Endothelial cell of umbilical vein (primary cell): ENCODE results near the gene MIS18BP1. TPM values are rescaled to one million over a fixed set of nuclear protein-coding genes. Genes with fewer than 3 reads are reported as not detected.
"Not testable (repeated sequence)": the region's sequence is repeated elsewhere in the genome, so short reads cannot be mapped to it uniquely, and the experiment has no call there.

ENCODE experiments used
- BruUV-seq: library from RNA; stranded (reverse); fragments of 400-500 nt; replicated peaks from 2 replicates; lab custom pipeline; 2021; lab: Mats Ljungman, UMichigan
- CTCF ChIA-PET: fragments of 300-600, 350-600 bp; sonication (Branson Sonifier 250); formaldehyde crosslinking; loops from one replicate; lab custom pipeline; 2021; ENCODE audit warnings: antibody characterized with exemption, inconsistent platforms; lab: Charles Lee
- POLR2A ChIA-PET: fragments of 300-600, 350-600 bp; sonication (Branson Sonifier 250); formaldehyde crosslinking; loops from one replicate; lab custom pipeline; 2021; ENCODE audit warnings: antibody characterized with exemption, inconsistent platforms; lab: Charles Lee
- DNase-seq: peaks from one replicate; pipeline ENCODE4 v3.0.0-alpha.2; 2011; ENCODE audit warnings: low read depth, low spot score
- FAIRE-seq: peaks from 2 replicates; lab custom pipeline; 2011; peaks lifted over from hg19 to GRCh38; lab: Jason Lieb, UNC
- H2AFZ ChIP-seq: 2 replicates; pipeline ENCODE4 v1.6.0; 2012; ENCODE audit warnings: low read depth, low read length, control low read depth, inconsistent platforms
- H3K27ac ChIP-seq: 2 replicates; pipeline ENCODE4 v1.5.1; 2011; ENCODE audit warnings: low read depth, mild to moderate bottlenecking, control low read depth, low read length, moderate library complexity; ENCODE audit not compliant: insufficient read depth
- H3K27me3 ChIP-seq, 2 experiments: 2 replicates each; pipeline versions ENCODE4 v1.6.0 to v1.6.1; 2011; ENCODE audit warnings: low read length in 2 of 2, mixed read lengths in 1 of 2; ENCODE audit not compliant: control insufficient read depth in 2 of 2, insufficient read depth in 2 of 2
- H3K36me3 ChIP-seq, 2 experiments: 2 replicates in 1 of 2; 3 replicates in 1 of 2; pipeline ENCODE4 v1.5.1; 2011; ENCODE audit warnings: low read length in 2 of 2, mild to moderate bottlenecking in 1 of 2, moderate library complexity in 1 of 2; ENCODE audit not compliant: control insufficient read depth in 2 of 2, insufficient read depth in 2 of 2; ENCODE audit errors: extremely low read depth in 1 of 2
- H3K4me1 ChIP-seq: 3 replicates; pipeline ENCODE4 v1.5.1; 2011; ENCODE audit warnings: mild to moderate bottlenecking, low read length; ENCODE audit not compliant: control insufficient read depth, insufficient read depth; ENCODE audit errors: extremely low read depth
- H3K4me2 ChIP-seq: 2 replicates; pipeline ENCODE4 v1.6.1; 2011; ENCODE audit warnings: low read length, control low read depth, mixed read lengths; ENCODE audit not compliant: insufficient read depth
- H3K4me3 ChIP-seq, 3 experiments: fragments of 200-600 bp in 1 of 3; sonication (generic), shearing (Covaris generic) in 1 of 3; replicated peaks in 1 of 3; 2 replicates each; pipeline ENCODE4 v1.5.1; 2011 to 2016; ENCODE audit warnings: control low read depth in 3 of 3, low read length in 3 of 3, mild to moderate bottlenecking in 2 of 3, inconsistent platforms in 1 of 3, low read depth in 1 of 3, moderate library complexity in 1 of 3; ENCODE audit not compliant: insufficient read depth in 1 of 3
- H3K79me2 ChIP-seq: 2 replicates; pipeline ENCODE4 v1.6.0; 2012; ENCODE audit warnings: low read length, inconsistent platforms; ENCODE audit not compliant: control insufficient read depth, insufficient read depth
- H3K9ac ChIP-seq: replicated peaks from 2 replicates; pipeline ENCODE3; 2011; ENCODE audit warnings: low read length, control low read depth; ENCODE audit not compliant: insufficient read depth; ENCODE audit errors: extremely low read depth
- H3K9me1 ChIP-seq: replicated peaks from 3 replicates; pipeline ENCODE4 v1.6.0; 2011; ENCODE audit warnings: mild to moderate bottlenecking, low read length; ENCODE audit not compliant: control insufficient read depth, insufficient read depth; ENCODE audit errors: extremely low read depth
- H3K9me3 ChIP-seq: replicated peaks from 2 replicates; pipeline ENCODE4 v1.5.1; 2012; ENCODE audit warnings: low read length, inconsistent platforms; ENCODE audit not compliant: control insufficient read depth, insufficient read depth
- H4K20me1 ChIP-seq: replicated peaks from 2 replicates; pipeline ENCODE3; 2011; ENCODE audit warnings: mild to moderate bottlenecking, low read length; ENCODE audit not compliant: control insufficient read depth, insufficient read depth; ENCODE audit errors: extremely low read depth
- EZH2 ChIP-seq: IDR thresholded peaks from 2 replicates; pipeline ENCODE4 v1.6.1; 2012; ENCODE audit warnings: borderline replicate concordance, low read depth, mild to moderate bottlenecking, moderate library complexity, low read length, inconsistent platforms; ENCODE audit not compliant: severe bottlenecking
- GATA2 ChIP-seq: IDR thresholded peaks from 2 replicates; pipeline ENCODE4 v1.7.0; 2011; ENCODE audit warnings: low read depth, mild to moderate bottlenecking, moderate library complexity, mixed read lengths, low read length; ENCODE audit not compliant: insufficient read length, insufficient read depth
- JUN ChIP-seq: IDR thresholded peaks from 2 replicates; pipeline ENCODE4 v1.6.1; 2011; ENCODE audit warnings: borderline replicate concordance, low read depth; ENCODE audit not compliant: insufficient read length, insufficient read depth
- MAX ChIP-seq: IDR thresholded peaks from 2 replicates; pipeline ENCODE4 v1.6.1; 2011; ENCODE audit not compliant: insufficient read depth, insufficient read length
- POLR2A ChIP-seq: IDR thresholded peaks from 2 replicates; pipeline ENCODE4 v1.6.1; 2012; ENCODE audit warnings: low read depth, mild to moderate bottlenecking, control low read depth, low read length
- POLR2AphosphoS5 ChIP-seq: IDR thresholded peaks from 2 replicates; pipeline ENCODE4 v1.6.1; 2012; ENCODE audit warnings: low read depth, mild to moderate bottlenecking, control low read depth, low read length, moderate library complexity; ENCODE audit not compliant: insufficient read depth
- dilution Hi-C: fragments of 300-500 bp; cut with MboI; formaldehyde crosslinking; loops from one replicate; pipeline ENCODE4 v1.15.0; 2019; ENCODE audit warnings: low sequenced_read_pairs; ENCODE audit not compliant: extremely low pct_ligation_motif_present
- intact Hi-C: fragments of 100-400 bp; cut with micrococcal nuclease; formaldehyde crosslinking; loops from one replicate; pipeline ENCODE4 v1.10.0; 2022
- polyA plus RNA-seq, 4 experiments: library from polyadenylated mRNA; depleted of rRNA in 3 of 4; stranded (reverse) in 3 of 4; unstranded in 1 of 4; fragments of >200 nt; gene quantifications; 2 replicates each; pipeline versions ENCODE4 v1.2.1 to v1.2.3, GENCODE V29; 2011 to 2012; ENCODE audit warnings: missing spikeins in 1 of 4
- total RNA-seq: library from RNA; stranded (reverse); gene quantifications from 2 replicates; pipeline ENCODE4 v1.2.3, GENCODE V29; 2021

MIS18BP1 gene
- total and polyA plus RNA-seq, 2 donors (not counting 3 experiments of a cell fraction or from before 2014, with no cell fraction given) = 8.9 to 43.3 TPM

GRCh38 chr14:45222485-45223262 lies 30.3 kb downstream of the MIS18BP1 start:
- dilution Hi-C loops (no loop called here), intact Hi-C loops (no loop called here)
- Histone ChIP-seq H3K79me2 (no peaks in the 10 kb centered on the region), H3K27ac (no peak overlapping the region), H4K20me1 (no peaks in the 10 kb centered on the region), H2AFZ (no peak overlapping the region), H3K36me3 (peaks cover 4 to 6% of the 10 kb centered on the region in 2 experiments), H3K4me1 (no peaks in the 10 kb centered on the region), H3K4me3 (no peak overlapping the region), H3K4me2 (no peak overlapping the region), H3K9ac (no peak overlapping the region), H3K9me1 (no peaks in the 10 kb centered on the region), H3K27me3 (no peaks in the 10 kb centered on the region), H3K9me3 (no peaks in the 10 kb centered on the region)
- DNase-seq (no peak), FAIRE-seq (peak; percentile 12)
- no TSS peak for BruUV-seq
- ChIA-PET CTCF (interaction anchor here (0.8 kb wide), 1 partner anchor 19 kb away, joined by 3 read pairs; no protein-coding TSS in a partner anchor), POLR2A (no interaction called here)
- TF ChIP-seq JUN (no peak), POLR2A (no peak), MAX (no peak), EZH2 (no peak), GATA2 (no peak), POLR2AphosphoS5 (no peak)

GRCh38 chr14:45214341-45214740 lies 38.7 kb downstream of the MIS18BP1 start:
- DNase-seq, BruUV-seq, H3K4me2 ChIP-seq, H3K9me3 ChIP-seq, H3K79me2 ChIP-seq, FAIRE-seq, H2AFZ ChIP-seq, H3K9me1 ChIP-seq, H3K4me3 ChIP-seq, intact Hi-C loops, H3K27ac ChIP-seq, dilution Hi-C loops, CTCF ChIA-PET, H4K20me1 ChIP-seq, H3K4me1 ChIP-seq, H3K9ac ChIP-seq, POLR2A ChIA-PET, H3K27me3 ChIP-seq: not testable (repeated sequence)
- peaks cover 5 to 14% of the 10 kb centered on the region in 2 experiments for H3K36me3 ChIP-seq

GRCh38 chr14:45213716-45214115 lies 39.3 kb downstream of the MIS18BP1 start:
- H3K79me2 ChIP-seq, H3K9me3 ChIP-seq, CTCF ChIA-PET, H3K27me3 ChIP-seq, BruUV-seq, FAIRE-seq, H3K4me3 ChIP-seq, H3K4me1 ChIP-seq, H3K9me1 ChIP-seq, H3K4me2 ChIP-seq, dilution Hi-C loops, H3K27ac ChIP-seq, POLR2A ChIA-PET, H4K20me1 ChIP-seq, H3K9ac ChIP-seq, H2AFZ ChIP-seq, DNase-seq, intact Hi-C loops: not testable (repeated sequence)
- H3K36me3 ChIP-seq = peaks cover 5 to 16% of the 10 kb centered on the region in 2 experiments
